GM23338 (cell line): ENCODE results near the gene PDIK1L. TPM values are rescaled to one million over a fixed set of nuclear protein-coding genes. Genes with fewer than 3 reads are reported as not detected.
A peak's percentile ranks its signal among the peaks of the same experiment; 100 is the strongest.

Experiments
- ATAC-seq: fragments of 200-7000 bp; cut with Tn5 transposase; 3 replicates; pipeline ENCODE4 v1.9.1; 2020
- DNase-seq: peaks from one replicate; pipeline ENCODE4 v3.0.0-alpha.2; 2015; ENCODE audit warnings: low spot score
- H2AFZ ChIP-seq: fragments of 200-600 bp; sonication (generic); 2 replicates; pipeline ENCODE4 v1.8.0; 2016; ENCODE audit warnings: antibody characterized with exemption, mild to moderate bottlenecking, moderate library complexity
- H3F3A ChIP-seq: fragments of 200-600 bp; sonication (generic); replicated peaks from 2 replicates; pipeline ENCODE4 v1.8.0; 2017; ENCODE audit warnings: antibody characterized with exemption, mixed run types, low read depth
- H3K27ac ChIP-seq: fragments of 200-600 bp; sonication (generic); 2 replicates; pipeline ENCODE4 v1.6.1; 2016; ENCODE audit warnings: low read depth
- H3K27me3 ChIP-seq: fragments of 200-600 bp; sonication (generic); 2 replicates; pipeline ENCODE4 v1.8.0; 2016; ENCODE audit warnings: mild to moderate bottlenecking, mixed run types, moderate library complexity; ENCODE audit not compliant: insufficient read depth
- H3K36me3 ChIP-seq: fragments of 200-600 bp; sonication (generic); 2 replicates; pipeline ENCODE4 v1.8.0; 2016; ENCODE audit warnings: mild to moderate bottlenecking; ENCODE audit not compliant: insufficient read depth
- H3K4me1 ChIP-seq: fragments of 200-600 bp; sonication (generic); 2 replicates; pipeline ENCODE4 v1.8.0; 2016; ENCODE audit warnings: mild to moderate bottlenecking, moderate library complexity; ENCODE audit not compliant: insufficient read depth
- H3K4me2 ChIP-seq: fragments of 200-600 bp; sonication (generic); 2 replicates; pipeline ENCODE4 v1.7.1; 2017; ENCODE audit warnings: mixed run types
- H3K4me3 ChIP-seq: fragments of 200-600 bp; sonication (generic); 2 replicates; pipeline ENCODE4 v1.6.1; 2016; ENCODE audit warnings: mixed run types
- H3K79me2 ChIP-seq: fragments of 200-600 bp; sonication (generic); replicated peaks from 2 replicates; pipeline ENCODE4 v1.8.0; 2017; ENCODE audit warnings: mild to moderate bottlenecking; ENCODE audit not compliant: insufficient read depth
- H3K9me2 ChIP-seq: fragments of 200-600 bp; sonication (generic); 2 replicates; pipeline ENCODE4 v1.8.0; 2017; ENCODE audit not compliant: insufficient read depth
- H4K20me1 ChIP-seq: fragments of 200-600 bp; sonication (generic); replicated peaks from 2 replicates; pipeline ENCODE4 v1.8.0; 2017; ENCODE audit warnings: mild to moderate bottlenecking; ENCODE audit not compliant: insufficient read depth
- H3K27ac Mint-ChIP-seq: 2 replicates; pipeline ENCODE4 v1.8.0; 2020; ENCODE audit warnings: inconsistent platforms, mild to moderate bottlenecking, moderate library complexity, mixed read lengths
- H3K27me3 Mint-ChIP-seq: 3 replicates; pipeline ENCODE4 v1.8.0; 2022; ENCODE audit warnings: low read depth, mild to moderate bottlenecking, moderate library complexity, mixed read lengths, inconsistent platforms; ENCODE audit not compliant: insufficient read depth, poor library complexity
- H3K36me3 Mint-ChIP-seq: 3 replicates; pipeline ENCODE4 v1.8.0; 2021; ENCODE audit warnings: low read depth, mild to moderate bottlenecking, inconsistent platforms, moderate library complexity, mixed read lengths
- H3K4me1 Mint-ChIP-seq: 3 replicates; pipeline ENCODE4 v1.8.0; 2020; ENCODE audit warnings: mild to moderate bottlenecking, inconsistent platforms, mixed read lengths
- H3K4me3 Mint-ChIP-seq: 3 replicates; pipeline ENCODE4 v1.8.0; 2021; ENCODE audit warnings: moderate library complexity, mild to moderate bottlenecking, inconsistent platforms, mixed read lengths
- H3K9me3 Mint-ChIP-seq: 3 replicates; pipeline ENCODE4 v1.8.0; 2020; ENCODE audit warnings: moderate library complexity, mild to moderate bottlenecking, inconsistent platforms, mixed read lengths
- CREB1 ChIP-seq: fragments of 250-450 bp; sonication (Bioruptor Pico); IDR thresholded peaks from 2 replicates; pipeline ENCODE4 v1.5.0; 2020; ENCODE audit warnings: low read depth, mild to moderate bottlenecking, moderate library complexity
- EZH2 ChIP-seq: fragments of 200-600 bp; sonication (generic); IDR thresholded peaks from one replicate; pipeline ENCODE4 v1.8.0; 2017; ENCODE audit warnings: antibody characterized with exemption, mild to moderate bottlenecking, low read depth; ENCODE audit not compliant: unreplicated experiment
- EZH2phosphoT487 ChIP-seq: fragments of 200-600 bp; sonication (generic); IDR thresholded peaks from one replicate; pipeline ENCODE4 v1.8.1; 2018; ENCODE audit warnings: antibody characterized with exemption; ENCODE audit not compliant: unreplicated experiment
- JUNB ChIP-seq: IDR thresholded peaks from one replicate; pipeline ENCODE4 v1.6.1; 2016; ENCODE audit warnings: antibody characterized with exemption; ENCODE audit not compliant: unreplicated experiment
- NANOG ChIP-seq: IDR thresholded peaks from 2 replicates; pipeline ENCODE4 v1.6.1; 2016; ENCODE audit warnings: antibody characterized with exemption, borderline replicate concordance
- POLR2AphosphoS5 ChIP-seq: IDR thresholded peaks from 2 replicates; pipeline ENCODE4 v1.6.1; 2016; ENCODE audit warnings: antibody characterized with exemption, low read depth
- STAT1 ChIP-seq: IDR thresholded peaks from one replicate; pipeline ENCODE4 v1.6.1; 2016; ENCODE audit warnings: antibody characterized with exemption; ENCODE audit not compliant: unreplicated experiment
- ZNF114 ChIP-seq: fragments of 250-450 bp; sonication (Bioruptor Pico); IDR thresholded peaks from 2 replicates; pipeline ENCODE4 v1.5.0; 2020; ENCODE audit warnings: mild to moderate bottlenecking, moderate library complexity
- ZNF331 ChIP-seq: fragments of 250-450 bp; sonication (Bioruptor Pico); IDR thresholded peaks from 2 replicates; pipeline ENCODE4 v1.5.0; 2020; ENCODE audit warnings: low read depth, mild to moderate bottlenecking, moderate library complexity
- polyA plus RNA-seq: library from polyadenylated mRNA; unstranded; fragments of >200 nt; fragmentation: Nextera tagmentation; extraction: Ambion mirVana; gene quantifications from 2 replicates; pipeline ENCODE4 v1.2.1, GENCODE V29; 2016
- total RNA-seq: library from RNA; depleted of rRNA; stranded (reverse); fragments of >200 nt; shearing (Covaris generic); gene quantifications from 2 replicates; pipeline ENCODE4 v1.2.3, GENCODE V29; 2014
- TF ChIP-seq, protein P1 (sequence below): fragments of 250-450 bp; sonication (Bioruptor Pico); IDR thresholded peaks from 2 replicates; pipeline ENCODE4 v1.5.0; 2020; ENCODE audit warnings: mild to moderate bottlenecking, moderate library complexity
- TF ChIP-seq, protein P2 (sequence below), 2 experiments: fragments of 200-600 bp in 1 of 2; sonication (generic) in 1 of 2; conservative IDR thresholded peaks; 2 replicates each; pipeline versions ENCODE4 v1.5.1 to v1.6.1; 2016 to 2017; ENCODE audit warnings: antibody characterized with exemption in 2 of 2, low read depth in 2 of 2, mild to moderate bottlenecking in 2 of 2, moderate library complexity in 1 of 2
- TF ChIP-seq, protein P3 (sequence below): IDR thresholded peaks from 2 replicates; pipeline ENCODE4 v1.6.1; 2016; ENCODE audit warnings: antibody characterized with exemption
- TF ChIP-seq, protein P4 (sequence below): IDR thresholded peaks from one replicate; pipeline ENCODE4 v1.6.1; 2018; ENCODE audit warnings: antibody characterized with exemption; ENCODE audit not compliant: unreplicated experiment

Gene PDIK1L
- total and polyA plus RNA-seq, 2 experiments from 2014 or later = 1.6 to 3.0 TPM

DNA sequence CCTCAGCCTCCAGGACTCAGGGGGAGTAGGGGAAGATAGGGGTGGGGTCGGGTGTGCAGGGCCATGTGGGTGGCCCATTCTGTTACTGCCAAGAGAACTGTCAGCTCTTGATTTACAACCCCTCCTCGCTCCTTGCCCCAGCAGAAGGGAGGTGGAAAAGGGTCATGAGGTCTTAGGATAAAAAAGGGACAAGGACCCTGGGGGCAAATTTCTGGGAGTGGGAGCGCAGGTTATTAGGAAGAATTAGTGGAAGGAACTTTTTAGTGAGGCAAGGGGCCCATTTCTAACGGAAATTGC, 48.1 kb downstream of the PDIK1L start:
- Mint-ChIP-seq H3K4me1 (peaks cover 56% of the 10 kb centered on the region), H3K27me3 (peaks cover 82% of the 10 kb centered on the region), H3K4me3 (peak overlapping the region; percentile 54; the same call in 1 of the 3 replicates), H3K9me3 (peaks cover 3% of the 10 kb centered on the region; the same call in 1 of the 3 replicates), H3K36me3 (no peaks in the 10 kb centered on the region), H3K27ac (no peak overlapping the region)
- TF ChIP-seq EZH2phosphoT487 = no peak
- TF ChIP-seq JUNB = no peak
- TF ChIP-seq NANOG = no peak
- no peak for TF ChIP-seq EZH2
- TF ChIP-seq, protein P1, sequence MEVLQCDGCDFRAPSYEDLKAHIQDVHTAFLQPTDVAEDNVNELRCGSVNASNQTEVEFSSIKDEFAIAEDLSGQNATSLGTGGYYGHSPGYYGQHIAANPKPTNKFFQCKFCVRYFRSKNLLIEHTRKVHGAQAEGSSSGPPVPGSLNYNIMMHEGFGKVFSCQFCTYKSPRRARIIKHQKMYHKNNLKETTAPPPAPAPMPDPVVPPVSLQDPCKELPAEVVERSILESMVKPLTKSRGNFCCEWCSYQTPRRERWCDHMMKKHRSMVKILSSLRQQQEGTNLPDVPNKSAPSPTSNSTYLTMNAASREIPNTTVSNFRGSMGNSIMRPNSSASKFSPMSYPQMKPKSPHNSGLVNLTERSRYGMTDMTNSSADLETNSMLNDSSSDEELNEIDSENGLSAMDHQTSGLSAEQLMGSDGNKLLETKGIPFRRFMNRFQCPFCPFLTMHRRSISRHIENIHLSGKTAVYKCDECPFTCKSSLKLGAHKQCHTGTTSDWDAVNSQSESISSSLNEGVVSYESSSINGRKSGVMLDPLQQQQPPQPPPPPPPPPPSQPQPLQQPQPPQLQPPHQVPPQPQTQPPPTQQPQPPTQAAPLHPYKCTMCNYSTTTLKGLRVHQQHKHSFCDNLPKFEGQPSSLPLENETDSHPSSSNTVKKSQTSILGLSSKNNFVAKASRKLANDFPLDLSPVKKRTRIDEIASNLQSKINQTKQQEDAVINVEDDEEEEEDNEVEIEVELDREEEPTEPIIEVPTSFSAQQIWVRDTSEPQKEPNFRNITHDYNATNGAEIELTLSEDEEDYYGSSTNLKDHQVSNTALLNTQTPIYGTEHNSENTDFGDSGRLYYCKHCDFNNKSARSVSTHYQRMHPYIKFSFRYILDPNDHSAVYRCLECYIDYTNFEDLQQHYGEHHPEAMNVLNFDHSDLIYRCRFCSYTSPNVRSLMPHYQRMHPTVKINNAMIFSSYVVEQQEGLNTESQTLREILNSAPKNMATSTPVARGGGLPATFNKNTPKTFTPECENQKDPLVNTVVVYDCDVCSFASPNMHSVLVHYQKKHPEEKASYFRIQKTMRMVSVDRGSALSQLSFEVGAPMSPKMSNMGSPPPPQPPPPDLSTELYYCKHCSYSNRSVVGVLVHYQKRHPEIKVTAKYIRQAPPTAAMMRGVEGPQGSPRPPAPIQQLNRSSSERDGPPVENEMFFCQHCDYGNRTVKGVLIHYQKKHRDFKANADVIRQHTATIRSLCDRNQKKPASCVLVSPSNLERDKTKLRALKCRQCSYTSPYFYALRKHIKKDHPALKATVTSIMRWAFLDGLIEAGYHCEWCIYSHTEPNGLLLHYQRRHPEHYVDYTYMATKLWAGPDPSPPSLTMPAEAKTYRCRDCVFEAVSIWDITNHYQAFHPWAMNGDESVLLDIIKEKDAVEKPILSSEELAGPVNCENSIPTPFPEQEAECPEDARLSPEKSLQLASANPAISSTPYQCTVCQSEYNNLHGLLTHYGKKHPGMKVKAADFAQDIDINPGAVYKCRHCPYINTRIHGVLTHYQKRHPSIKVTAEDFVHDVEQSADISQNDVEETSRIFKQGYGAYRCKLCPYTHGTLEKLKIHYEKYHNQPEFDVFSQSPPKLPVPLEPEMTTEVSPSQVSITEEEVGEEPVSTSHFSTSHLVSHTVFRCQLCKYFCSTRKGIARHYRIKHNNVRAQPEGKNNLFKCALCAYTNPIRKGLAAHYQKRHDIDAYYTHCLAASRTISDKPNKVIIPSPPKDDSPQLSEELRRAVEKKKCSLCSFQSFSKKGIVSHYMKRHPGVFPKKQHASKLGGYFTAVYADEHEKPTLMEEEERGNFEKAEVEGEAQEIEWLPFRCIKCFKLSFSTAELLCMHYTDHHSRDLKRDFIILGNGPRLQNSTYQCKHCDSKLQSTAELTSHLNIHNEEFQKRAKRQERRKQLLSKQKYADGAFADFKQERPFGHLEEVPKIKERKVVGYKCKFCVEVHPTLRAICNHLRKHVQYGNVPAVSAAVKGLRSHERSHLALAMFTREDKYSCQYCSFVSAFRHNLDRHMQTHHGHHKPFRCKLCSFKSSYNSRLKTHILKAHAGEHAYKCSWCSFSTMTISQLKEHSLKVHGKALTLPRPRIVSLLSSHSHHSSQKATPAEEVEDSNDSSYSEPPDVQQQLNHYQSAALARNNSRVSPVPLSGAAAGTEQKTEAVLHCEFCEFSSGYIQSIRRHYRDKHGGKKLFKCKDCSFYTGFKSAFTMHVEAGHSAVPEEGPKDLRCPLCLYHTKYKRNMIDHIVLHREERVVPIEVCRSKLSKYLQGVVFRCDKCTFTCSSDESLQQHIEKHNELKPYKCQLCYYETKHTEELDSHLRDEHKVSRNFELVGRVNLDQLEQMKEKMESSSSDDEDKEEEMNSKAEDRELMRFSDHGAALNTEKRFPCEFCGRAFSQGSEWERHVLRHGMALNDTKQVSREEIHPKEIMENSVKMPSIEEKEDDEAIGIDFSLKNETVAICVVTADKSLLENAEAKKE (CRISPR knock-in tag) = no peak
- TF ChIP-seq ZNF331 = no peak
- no peak for TF ChIP-seq CREB1 (CRISPR knock-in tag)
- TF ChIP-seq, protein P2, sequence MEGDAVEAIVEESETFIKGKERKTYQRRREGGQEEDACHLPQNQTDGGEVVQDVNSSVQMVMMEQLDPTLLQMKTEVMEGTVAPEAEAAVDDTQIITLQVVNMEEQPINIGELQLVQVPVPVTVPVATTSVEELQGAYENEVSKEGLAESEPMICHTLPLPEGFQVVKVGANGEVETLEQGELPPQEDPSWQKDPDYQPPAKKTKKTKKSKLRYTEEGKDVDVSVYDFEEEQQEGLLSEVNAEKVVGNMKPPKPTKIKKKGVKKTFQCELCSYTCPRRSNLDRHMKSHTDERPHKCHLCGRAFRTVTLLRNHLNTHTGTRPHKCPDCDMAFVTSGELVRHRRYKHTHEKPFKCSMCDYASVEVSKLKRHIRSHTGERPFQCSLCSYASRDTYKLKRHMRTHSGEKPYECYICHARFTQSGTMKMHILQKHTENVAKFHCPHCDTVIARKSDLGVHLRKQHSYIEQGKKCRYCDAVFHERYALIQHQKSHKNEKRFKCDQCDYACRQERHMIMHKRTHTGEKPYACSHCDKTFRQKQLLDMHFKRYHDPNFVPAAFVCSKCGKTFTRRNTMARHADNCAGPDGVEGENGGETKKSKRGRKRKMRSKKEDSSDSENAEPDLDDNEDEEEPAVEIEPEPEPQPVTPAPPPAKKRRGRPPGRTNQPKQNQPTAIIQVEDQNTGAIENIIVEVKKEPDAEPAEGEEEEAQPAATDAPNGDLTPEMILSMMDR (conservative IDR thresholded peaks at IDR 0.05; ENCODE audit: low read depth in 2 of 2) = no peak
- TF ChIP-seq, protein P3, sequence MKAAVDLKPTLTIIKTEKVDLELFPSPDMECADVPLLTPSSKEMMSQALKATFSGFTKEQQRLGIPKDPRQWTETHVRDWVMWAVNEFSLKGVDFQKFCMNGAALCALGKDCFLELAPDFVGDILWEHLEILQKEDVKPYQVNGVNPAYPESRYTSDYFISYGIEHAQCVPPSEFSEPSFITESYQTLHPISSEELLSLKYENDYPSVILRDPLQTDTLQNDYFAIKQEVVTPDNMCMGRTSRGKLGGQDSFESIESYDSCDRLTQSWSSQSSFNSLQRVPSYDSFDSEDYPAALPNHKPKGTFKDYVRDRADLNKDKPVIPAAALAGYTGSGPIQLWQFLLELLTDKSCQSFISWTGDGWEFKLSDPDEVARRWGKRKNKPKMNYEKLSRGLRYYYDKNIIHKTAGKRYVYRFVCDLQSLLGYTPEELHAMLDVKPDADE = no peak
- no peak for TF ChIP-seq ZNF114
- TF ChIP-seq, protein P4, sequence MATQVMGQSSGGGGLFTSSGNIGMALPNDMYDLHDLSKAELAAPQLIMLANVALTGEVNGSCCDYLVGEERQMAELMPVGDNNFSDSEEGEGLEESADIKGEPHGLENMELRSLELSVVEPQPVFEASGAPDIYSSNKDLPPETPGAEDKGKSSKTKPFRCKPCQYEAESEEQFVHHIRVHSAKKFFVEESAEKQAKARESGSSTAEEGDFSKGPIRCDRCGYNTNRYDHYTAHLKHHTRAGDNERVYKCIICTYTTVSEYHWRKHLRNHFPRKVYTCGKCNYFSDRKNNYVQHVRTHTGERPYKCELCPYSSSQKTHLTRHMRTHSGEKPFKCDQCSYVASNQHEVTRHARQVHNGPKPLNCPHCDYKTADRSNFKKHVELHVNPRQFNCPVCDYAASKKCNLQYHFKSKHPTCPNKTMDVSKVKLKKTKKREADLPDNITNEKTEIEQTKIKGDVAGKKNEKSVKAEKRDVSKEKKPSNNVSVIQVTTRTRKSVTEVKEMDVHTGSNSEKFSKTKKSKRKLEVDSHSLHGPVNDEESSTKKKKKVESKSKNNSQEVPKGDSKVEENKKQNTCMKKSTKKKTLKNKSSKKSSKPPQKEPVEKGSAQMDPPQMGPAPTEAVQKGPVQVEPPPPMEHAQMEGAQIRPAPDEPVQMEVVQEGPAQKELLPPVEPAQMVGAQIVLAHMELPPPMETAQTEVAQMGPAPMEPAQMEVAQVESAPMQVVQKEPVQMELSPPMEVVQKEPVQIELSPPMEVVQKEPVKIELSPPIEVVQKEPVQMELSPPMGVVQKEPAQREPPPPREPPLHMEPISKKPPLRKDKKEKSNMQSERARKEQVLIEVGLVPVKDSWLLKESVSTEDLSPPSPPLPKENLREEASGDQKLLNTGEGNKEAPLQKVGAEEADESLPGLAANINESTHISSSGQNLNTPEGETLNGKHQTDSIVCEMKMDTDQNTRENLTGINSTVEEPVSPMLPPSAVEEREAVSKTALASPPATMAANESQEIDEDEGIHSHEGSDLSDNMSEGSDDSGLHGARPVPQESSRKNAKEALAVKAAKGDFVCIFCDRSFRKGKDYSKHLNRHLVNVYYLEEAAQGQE = no peak
- TF ChIP-seq POLR2AphosphoS5 = no peak
- no peak for TF ChIP-seq STAT1
- Histone ChIP-seq H3K27ac (no peak overlapping the region), H3F3A (peaks cover 16% of the 10 kb centered on the region), H3K9me2 (no peaks in the 10 kb centered on the region), H4K20me1 (no peaks in the 10 kb centered on the region; the same call in 1 of the 2 replicates), H3K27me3 (peaks cover 100% of the 10 kb centered on the region), H3K4me2 (no peak overlapping the region), H3K4me1 (peaks cover 51% of the 10 kb centered on the region), H3K4me3 (no peak overlapping the region; the same call in 1 of the 2 replicates), H3K79me2 (no peaks in the 10 kb centered on the region), H2AFZ (no peak overlapping the region), H3K36me3 (no peaks in the 10 kb centered on the region)
- DNase-seq = no peak
- no peak for ATAC-seq
